ENCODE measurements around the gene CNNM1. TPM values are rescaled to one million over a fixed set of nuclear protein-coding genes. Genes with fewer than 3 reads are reported as not detected.

Gene CNNM1
- total and polyA plus RNA-seq, 9 of the 15 experiments (the other 6 are each of a cell fraction or from before 2014, with no cell fraction given) = not detected

DNA sequence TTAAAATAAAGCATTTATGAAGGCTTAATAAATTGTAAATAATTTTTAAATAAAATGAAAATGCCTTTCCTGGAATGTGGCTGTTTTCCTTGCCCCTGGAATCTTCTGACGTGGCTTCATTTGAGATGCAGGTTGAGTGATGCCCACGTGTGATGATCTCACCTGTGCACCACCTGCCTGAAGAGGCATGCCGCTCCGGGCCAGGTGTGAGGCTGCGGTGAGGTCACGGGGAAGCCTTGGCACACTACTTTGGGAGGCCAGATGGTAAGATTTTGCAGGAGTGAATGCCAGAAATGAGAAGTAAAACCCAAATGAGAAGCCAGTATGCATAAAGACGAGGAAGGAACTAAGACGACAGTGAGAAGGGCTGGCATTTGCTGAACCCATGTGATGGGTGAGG lies 65.1 kb downstream of the CNNM1 start:
- no peak for FAIRE-seq
- POLR2A ChIA-PET = no interaction called here
- CTCF ChIA-PET (ENCODE audit: low intra/inter-chr PET ratio) = no interaction called here
- Histone ChIP-seq H3K9me3 (replicated peaks; ENCODE audit: control insufficient read depth, insufficient read depth, low read depth, low read length) (no peaks in the 10 kb centered on the region), H3K79me2 (ENCODE audit: control insufficient read depth, insufficient read depth, low read length) (no peaks in the 10 kb centered on the region), H3K4me2 (ENCODE audit: insufficient read depth, low read length) (no peak overlapping the region), H3K9ac (ENCODE audit: insufficient read depth in 1 of 2, low read depth in 2 of 2, low read length in 2 of 2) (no peak overlapping the region), H3K36me3 (ENCODE audit: control insufficient read depth, insufficient read depth, low read length) (peaks cover 37% of the 10 kb centered on the region; the same call in 2 of the 3 replicates), H3K4me1 (replicated peaks in 1 of 2; ENCODE audit: control insufficient read depth in 2 of 2, insufficient read depth in 2 of 2, low read length in 2 of 2) (no peaks in the 10 kb centered on the region; a peak in 2 of 5 replicates), H4K20me1 (replicated peaks; ENCODE audit: control insufficient read depth, insufficient read depth, low read length) (no peaks in the 10 kb centered on the region), H3K4me3 (no peak overlapping the region), H3K9me1 (ENCODE audit: control insufficient read depth, insufficient read depth, low read length) (no peaks in the 10 kb centered on the region), H3K27me3 (ENCODE audit: control insufficient read depth in 2 of 2, insufficient read depth in 2 of 2, low read length in 2 of 2) (peaks cover 3 to 14% of the 10 kb centered on the region in 2 experiments; a peak in 2 of 5 replicates), H2AFZ (ENCODE audit: low read depth, low read length) (no peak overlapping the region), H3K27ac (ENCODE audit: extremely low read depth, low read depth, low read length) (no peak overlapping the region)
- intact Hi-C loops (cut with micrococcal nuclease) (loop anchor here (10.0 kb wide), 1 partner anchor 161 kb away; no protein-coding TSS in a partner anchor), in situ Hi-C loops (cut with MboI) (no loop called here)
- TF ChIP-seq POLR2G (IDR thresholded peaks at IDR 0.05; ENCODE audit: low read depth, low read length) = peak; percentile 42; the same call in 1 of the 2 replicates
- no peak for TF ChIP-seq SUPT5H (IDR thresholded peaks at IDR 0.05)
- no peak for DNase-seq (ENCODE audit: extremely low read depth in 1 of 4, low spot score in 3 of 4)
- BruUV-seq (replicated peaks) = no TSS peak
- WGBS (ENCODE audit: insufficient coverage, low coverage, missing lambda C conversion rate) = 84% methylated on average over 7 of the region's 8 CpGs
- ATAC-seq = no peak

- intact Hi-C loops (cut with micrococcal nuclease) = loop anchor here (10.0 kb wide), 1 partner anchor 160 kb away; no protein-coding TSS in a partner anchor
- no peaks in the 10 kb centered on the region for H3K9me1 ChIP-seq (ENCODE audit: control insufficient read depth, insufficient read depth, low read length)
- BruUV-seq (replicated peaks) = TSS peak; percentile 14
- no peaks in the 10 kb centered on the region for H3K79me2 ChIP-seq (ENCODE audit: control insufficient read depth, insufficient read depth, low read length)
- FAIRE-seq = no peak
- no peak overlapping the region for H2AFZ ChIP-seq (ENCODE audit: low read depth, low read length)
- ChIA-PET POLR2A (no interaction called here), CTCF (ENCODE audit: low intra/inter-chr PET ratio) (interaction anchor here (0.7 kb wide), 1 partner anchor 7 kb away, joined by 3 read pairs; no protein-coding TSS in a partner anchor)
- no peaks in the 10 kb centered on the region for H4K20me1 ChIP-seq (replicated peaks; ENCODE audit: control insufficient read depth, insufficient read depth, low read length)
- H3K4me1 ChIP-seq (replicated peaks in 1 of 2; ENCODE audit: control insufficient read depth in 2 of 2, insufficient read depth in 2 of 2, low read length in 2 of 2) = no peaks in the 10 kb centered on the region; a peak in 2 of 5 replicates
- no peak overlapping the region for H3K27ac ChIP-seq (ENCODE audit: extremely low read depth, low read depth, low read length)
- WGBS (ENCODE audit: insufficient coverage, low coverage, missing lambda C conversion rate) = 76% methylated on average over 4 of the region's 7 CpGs
- peaks cover 43% of the 10 kb centered on the region; the same call in 2 of the 3 replicates for H3K36me3 ChIP-seq (ENCODE audit: control insufficient read depth, insufficient read depth, low read length)
- no peak for TF ChIP-seq ZNF699 (CRISPR knock-in tag; IDR thresholded peaks at IDR 0.05; ENCODE audit: insufficient replicate concordance)
- peak; percentile 65; the same call in 1 of the 2 replicates for TF ChIP-seq POLR2AphosphoS2 (IDR thresholded peaks at IDR 0.05; ENCODE audit: low read length)
- H3K4me3 ChIP-seq = no peak overlapping the region
- H3K9me3 ChIP-seq (replicated peaks; ENCODE audit: control insufficient read depth, insufficient read depth, low read depth, low read length) = no peaks in the 10 kb centered on the region
- no peak for DNase-seq (ENCODE audit: extremely low read depth in 1 of 4, low spot score in 3 of 4)
- no peak; the same call in none of the 3 replicates for ATAC-seq
- H3K9ac ChIP-seq (ENCODE audit: insufficient read depth in 1 of 2, low read depth in 2 of 2, low read length in 2 of 2) = no peak overlapping the region
- H3K4me2 ChIP-seq (ENCODE audit: insufficient read depth, low read length) = no peak overlapping the region
- H3K27me3 ChIP-seq (ENCODE audit: control insufficient read depth in 2 of 2, insufficient read depth in 2 of 2, low read length in 2 of 2) = peaks cover 0 to 14% of the 10 kb centered on the region in 2 experiments; a peak in 1 of 5 replicates
- in situ Hi-C loops (cut with MboI) = no loop called here
Observed at GRCh38 chr10:99394761-99395386, 65.7 kb downstream of the CNNM1 start.
